Measurements from ENCODE around the gene BTAF1.

Gene BTAF1

GRCh38 chr10:92054807-92055206 is 131.2 kb downstream of the BTAF1 start:
- DNase-seq, result no peak

DNA sequence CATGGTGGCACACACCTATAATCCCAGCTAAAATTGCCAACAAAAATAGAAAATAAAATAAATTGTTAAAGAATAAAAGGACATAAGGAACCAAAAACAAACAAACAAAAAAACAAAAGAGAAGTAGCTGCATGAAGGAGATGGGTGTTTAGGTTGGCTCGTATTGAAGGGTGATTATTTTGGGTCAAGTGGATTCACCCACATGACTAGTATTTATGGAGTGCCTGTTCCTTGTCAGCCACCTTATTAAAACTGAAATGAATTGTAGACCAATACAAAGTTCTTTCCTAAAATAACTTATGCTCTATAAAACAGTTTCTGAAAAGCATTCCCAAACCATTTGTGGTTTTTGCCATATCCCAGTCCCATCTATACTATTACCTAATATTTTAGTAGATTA is 138.7 kb downstream of the BTAF1 start:
- no peak for DNase-seq

- DNase-seq, result no peak
Observed at GRCh38 chr10:92064506-92064905, 140.9 kb downstream of the BTAF1 start.

DNA sequence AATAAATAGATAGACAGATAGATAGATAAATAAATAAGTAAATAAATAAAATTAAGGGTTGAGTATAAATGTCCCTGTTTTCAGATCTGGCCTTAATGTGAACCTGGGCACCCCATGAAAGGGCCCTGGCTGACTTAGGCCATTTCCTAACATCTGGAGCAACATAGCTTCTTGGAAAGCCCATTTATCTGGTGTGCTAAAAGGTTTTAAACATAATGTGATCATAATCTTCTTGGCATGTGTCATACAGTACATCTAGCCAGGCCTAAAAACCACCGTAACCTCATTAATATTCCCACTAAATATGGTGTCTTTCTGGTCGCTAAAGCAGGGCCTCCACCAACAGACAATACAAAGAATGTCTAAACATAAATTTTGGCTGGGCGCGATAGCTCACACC is 142.8 kb downstream of the BTAF1 start:
- DNase-seq, result no peak

- no peak for DNase-seq
Observed at GRCh38 chr10:92068900-92069299, 145.3 kb downstream of the BTAF1 start.

DNA sequence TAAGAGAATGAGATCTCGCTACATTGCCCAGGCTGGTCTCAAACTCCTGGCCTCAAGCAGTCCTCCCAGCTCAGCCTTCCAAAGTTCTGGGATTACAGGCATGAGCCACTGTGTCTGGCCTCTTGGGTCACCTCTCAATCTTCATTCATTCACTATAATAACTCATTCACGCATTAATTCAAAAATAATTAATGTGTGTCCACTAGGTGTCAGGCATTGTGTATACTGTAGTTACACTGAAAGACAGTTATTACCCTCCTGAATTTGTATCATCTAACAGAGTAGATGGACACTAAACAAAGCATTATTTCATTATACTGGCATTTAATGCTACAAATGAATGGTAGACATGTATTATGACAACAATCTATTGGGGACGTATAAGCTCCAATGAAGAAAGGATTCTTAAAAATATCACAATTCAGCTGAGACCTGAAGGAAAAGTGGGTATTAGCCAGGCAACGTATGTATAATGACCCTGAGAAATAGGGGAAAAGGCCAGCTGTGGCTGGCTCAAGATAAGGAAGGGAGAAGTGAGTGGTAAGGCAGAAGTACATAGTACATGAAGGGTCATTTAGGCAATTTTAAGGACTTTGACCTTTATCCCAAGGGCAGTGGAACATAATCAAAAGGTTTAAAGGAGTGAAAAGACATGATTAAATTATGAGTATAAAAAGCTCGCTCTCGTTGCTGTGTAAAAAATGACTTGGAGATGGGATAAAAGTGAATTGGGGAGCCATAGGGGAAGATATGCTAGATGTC is 150.7 kb downstream of the BTAF1 start:
- DNase-seq, result no peak

GRCh38 chr10:92075829-92076228 is 152.3 kb downstream of the BTAF1 start:
- no peak for DNase-seq

- DNase-seq, result no peak
Observed at GRCh38 chr10:92076722-92077121, 153.2 kb downstream of the BTAF1 start.

DNA sequence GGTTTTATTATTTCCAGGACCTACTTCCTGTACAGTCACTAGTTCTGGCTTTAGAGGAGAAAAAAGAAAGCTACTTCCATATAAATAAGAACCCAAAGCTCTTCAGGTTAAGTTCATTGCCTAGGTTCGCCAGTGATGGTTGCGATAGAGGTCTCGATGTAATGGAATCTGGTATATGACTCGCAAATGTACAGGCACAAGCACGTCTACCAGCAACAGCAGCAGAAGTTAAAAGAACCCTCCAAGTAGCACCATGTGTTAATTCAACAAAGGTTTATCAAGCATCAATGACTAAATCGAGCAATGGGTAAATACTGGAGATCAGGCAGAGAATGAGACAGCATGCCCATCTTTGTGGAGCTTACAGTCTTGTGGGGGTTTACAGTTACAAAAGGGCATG is 155.4 kb downstream of the BTAF1 start:
- no peak for DNase-seq
